Activated CD8-positive, alpha-beta T cell treated with anti-CD3 and anti-CD28 coated beads, Interleukin-2, amount 10 ng/mL, durations not matched to agents 7 days and 5 days (primary cell): ENCODE results near the gene TGFBI. TPM values are rescaled to one million over a fixed set of nuclear protein-coding genes. Genes with fewer than 3 reads are reported as not detected.
"Not testable (repeated sequence)": the region's sequence is repeated elsewhere in the genome, so short reads cannot be mapped to it uniquely, and the experiment has no call there.

Source experiments
- ATAC-seq: fragments of 150-1000 bp; cut with Tn5 transposase; one replicate; pipeline ENCODE4 v1.10.0; 2021; ENCODE audit warnings: moderate library complexity
- CTCF ChIA-PET: fragments of 350-600 bp; sonication (Branson Sonifier 250); formaldehyde crosslinking; loops from one replicate; lab custom pipeline; 2021; ENCODE audit warnings: antibody characterized with exemption; lab: Charles Lee
- POLR2A ChIA-PET: fragments of 350-600 bp; sonication (Branson Sonifier 250); formaldehyde crosslinking; loops from one replicate; lab custom pipeline; 2021; ENCODE audit warnings: antibody characterized with exemption; lab: Charles Lee
- DNase-seq: peaks from one replicate; pipeline ENCODE4 v3.0.0-alpha.2; 2020
- H3K27ac Mint-ChIP-seq: one replicate; pipeline ENCODE4 v1.8.0; 2021; ENCODE audit warnings: mild to moderate bottlenecking, mixed read lengths
- H3K27me3 Mint-ChIP-seq: one replicate; pipeline ENCODE4 v1.8.0; 2021; ENCODE audit warnings: low read depth, mixed read lengths
- H3K36me3 Mint-ChIP-seq: one replicate; pipeline ENCODE4 v1.8.0; 2021; ENCODE audit warnings: low read depth, mixed read lengths
- H3K4me1 Mint-ChIP-seq: one replicate; pipeline ENCODE4 v1.8.0; 2021; ENCODE audit warnings: low read depth, mixed read lengths
- H3K4me3 Mint-ChIP-seq: one replicate; pipeline ENCODE4 v1.8.0; 2021; ENCODE audit warnings: mild to moderate bottlenecking, mixed read lengths
- H3K9me3 Mint-ChIP-seq: one replicate; pipeline ENCODE4 v1.8.0; 2022; ENCODE audit warnings: mixed read lengths; ENCODE audit not compliant: insufficient read depth
- total RNA-seq, 2 experiments: library from RNA; stranded (reverse); gene quantifications; one replicate each; pipeline ENCODE4 v1.2.3, GENCODE V29; 2021

TGFBI gene
- total RNA-seq, 2 experiments from 2014 or later, result not detected

- Mint-ChIP-seq H3K9me3 (no peaks in the 10 kb centered on the region), H3K36me3 (no peaks in the 10 kb centered on the region), H3K4me1 (peaks cover 17% of the 10 kb centered on the region), H3K4me3 (no peak overlapping the region), H3K27me3 (no peaks in the 10 kb centered on the region), H3K27ac (peak overlapping the region; percentile 13)
- ChIA-PET POLR2A (no interaction called here), CTCF (no interaction called here)
- DNase-seq, result no peak
- ATAC-seq, result no peak
Observed at GRCh38 chr5:136042156-136042555, 13.4 kb downstream of the TGFBI start.

- Mint-ChIP-seq H3K27ac (peak overlapping the region; percentile 13), H3K4me1 (peaks cover 12% of the 10 kb centered on the region), H3K4me3 (no peak overlapping the region), H3K36me3 (no peaks in the 10 kb centered on the region), H3K9me3 (no peaks in the 10 kb centered on the region), H3K27me3 (no peaks in the 10 kb centered on the region)
- DNase-seq, result peak; percentile 20
- no peak for ATAC-seq
- POLR2A ChIA-PET, result no interaction called here
- CTCF ChIA-PET, result interaction anchor here (1.1 kb wide), 1 partner anchor 491 kb away, joined by 3 read pairs; no protein-coding TSS in a partner anchor
Observed at GRCh38 chr5:136042665-136043121, 13.9 kb downstream of the TGFBI start.

GRCh38 chr5:136043551-136043950 lies 14.8 kb downstream of the TGFBI start:
- CTCF ChIA-PET, result interaction anchor here (1.1 kb wide), 1 partner anchor 492 kb away, joined by 3 read pairs; no protein-coding TSS in a partner anchor
- POLR2A ChIA-PET, result no interaction called here
- Mint-ChIP-seq H3K9me3 (no peaks in the 10 kb centered on the region), H3K36me3 (no peaks in the 10 kb centered on the region), H3K27ac (peak overlapping the region; percentile 13), H3K4me3 (no peak overlapping the region), H3K4me1 (peaks cover 10% of the 10 kb centered on the region), H3K27me3 (no peaks in the 10 kb centered on the region)
- no peak for ATAC-seq
- DNase-seq, result no peak

- no peak for ATAC-seq
- H3K27me3 Mint-ChIP-seq, result no peaks in the 10 kb centered on the region
- CTCF ChIA-PET, result no interaction called here
- H3K27ac Mint-ChIP-seq, result peak overlapping the region; percentile 13
- no peak overlapping the region for H3K4me3 Mint-ChIP-seq
- no peaks in the 10 kb centered on the region for H3K9me3 Mint-ChIP-seq
- peaks cover 10% of the 10 kb centered on the region for H3K4me1 Mint-ChIP-seq
- POLR2A ChIA-PET, result no interaction called here
- DNase-seq, result no peak
- no peaks in the 10 kb centered on the region for H3K36me3 Mint-ChIP-seq
Observed at GRCh38 chr5:136043968-136044610, 15.3 kb downstream of the TGFBI start.

GRCh38 chr5:136045026-136045425 lies 16.2 kb downstream of the TGFBI start:
- H3K4me1 Mint-ChIP-seq, H3K27ac Mint-ChIP-seq, CTCF ChIA-PET, DNase-seq, H3K27me3 Mint-ChIP-seq, ATAC-seq, POLR2A ChIA-PET, H3K36me3 Mint-ChIP-seq, H3K4me3 Mint-ChIP-seq, H3K9me3 Mint-ChIP-seq: not testable (repeated sequence)

- H3K27me3 Mint-ChIP-seq, result no peaks in the 10 kb centered on the region
- CTCF ChIA-PET, result interaction anchor here (0.5 kb wide), 1 partner anchor 153 kb away, joined by 3 read pairs; no protein-coding TSS in a partner anchor
- no peaks in the 10 kb centered on the region for H3K36me3 Mint-ChIP-seq
- H3K4me3 Mint-ChIP-seq, result no peak overlapping the region
- DNase-seq, result no peak
- H3K27ac Mint-ChIP-seq, result no peak overlapping the region
- POLR2A ChIA-PET, result no interaction called here
- no peak for ATAC-seq
- peaks cover 10% of the 10 kb centered on the region for H3K4me1 Mint-ChIP-seq
- H3K9me3 Mint-ChIP-seq, result no peaks in the 10 kb centered on the region
Observed at GRCh38 chr5:136046246-136046645, 17.5 kb downstream of the TGFBI start.

- no peaks in the 10 kb centered on the region for H3K9me3 Mint-ChIP-seq
- H3K27ac Mint-ChIP-seq, result no peak overlapping the region
- H3K36me3 Mint-ChIP-seq, result no peaks in the 10 kb centered on the region
- peaks cover 1% of the 10 kb centered on the region for H3K4me1 Mint-ChIP-seq
- ATAC-seq (no peak), DNase-seq (no peak)
- ChIA-PET CTCF (no interaction called here), POLR2A (no interaction called here)
- no peaks in the 10 kb centered on the region for H3K27me3 Mint-ChIP-seq
- no peak overlapping the region for H3K4me3 Mint-ChIP-seq
Observed at GRCh38 chr5:136047858-136048257, 19.1 kb downstream of the TGFBI start.

- Mint-ChIP-seq H3K4me3 (no peak overlapping the region), H3K27me3 (no peaks in the 10 kb centered on the region), H3K27ac (no peak overlapping the region), H3K9me3 (no peaks in the 10 kb centered on the region), H3K4me1 (no peaks in the 10 kb centered on the region), H3K36me3 (no peaks in the 10 kb centered on the region)
- DNase-seq (no peak), ATAC-seq (no peak)
- POLR2A ChIA-PET, result no interaction called here
- CTCF ChIA-PET, result no interaction called here
Observed at GRCh38 chr5:136048966-136049365, 20.2 kb downstream of the TGFBI start.

GRCh38 chr5:136051486-136052220 lies 22.9 kb downstream of the TGFBI start:
- Mint-ChIP-seq H3K36me3 (no peaks in the 10 kb centered on the region), H3K27me3 (no peaks in the 10 kb centered on the region), H3K4me1 (no peaks in the 10 kb centered on the region), H3K9me3 (no peaks in the 10 kb centered on the region), H3K4me3 (no peak overlapping the region), H3K27ac (no peak overlapping the region)
- DNase-seq, result no peak
- ChIA-PET CTCF (no interaction called here), POLR2A (no interaction called here)
- ATAC-seq, result no peak

- no peaks in the 10 kb centered on the region for H3K9me3 Mint-ChIP-seq
- DNase-seq, result no peak
- no peaks in the 10 kb centered on the region for H3K4me1 Mint-ChIP-seq
- H3K36me3 Mint-ChIP-seq, result no peaks in the 10 kb centered on the region
- ATAC-seq, result no peak
- no peaks in the 10 kb centered on the region for H3K27me3 Mint-ChIP-seq
- CTCF ChIA-PET, result no interaction called here
- POLR2A ChIA-PET, result no interaction called here
- no peak overlapping the region for H3K4me3 Mint-ChIP-seq
- H3K27ac Mint-ChIP-seq, result no peak overlapping the region
Observed at GRCh38 chr5:136052692-136053335, 24.0 kb downstream of the TGFBI start.

- Mint-ChIP-seq H3K4me1 (no peaks in the 10 kb centered on the region), H3K4me3 (no peak overlapping the region), H3K9me3 (no peaks in the 10 kb centered on the region), H3K27ac (no peak overlapping the region), H3K27me3 (no peaks in the 10 kb centered on the region), H3K36me3 (no peaks in the 10 kb centered on the region)
- ATAC-seq, result no peak
- CTCF ChIA-PET, result no interaction called here
- DNase-seq, result no peak
- POLR2A ChIA-PET, result no interaction called here
Observed at GRCh38 chr5:136053336-136054141, 24.8 kb downstream of the TGFBI start.
